ENCODE data around the gene FAM171A1.

FAM171A1 gene

GRCh38 chr10:15197911-15198310 is 173.2 kb downstream of the FAM171A1 start:
- no peak for DNase-seq

GRCh38 chr10:15197276-15197675 is 173.8 kb downstream of the FAM171A1 start:
- DNase-seq, result no peak

GRCh38 chr10:15196021-15196834 is 174.9 kb downstream of the FAM171A1 start:
- no peak for DNase-seq

- DNase-seq, result no peak
Measured at GRCh38 chr10:15189133-15189885, 181.8 kb downstream of the FAM171A1 start.

- DNase-seq, result no peak
Measured at GRCh38 chr10:15188603-15189002, 182.5 kb downstream of the FAM171A1 start.

- no peak for DNase-seq
Measured at GRCh38 chr10:15183689-15184481, 187.2 kb downstream of the FAM171A1 start.

GRCh38 chr10:15182540-15183207 is 188.4 kb downstream of the FAM171A1 start:
- DNase-seq, result no peak

GRCh38 chr10:15181576-15182156 is 189.4 kb downstream of the FAM171A1 start:
- no peak for DNase-seq

- no peak for DNase-seq
Measured at GRCh38 chr10:15180736-15181135, 190.4 kb downstream of the FAM171A1 start.

GRCh38 chr10:15176269-15176668 is 194.8 kb downstream of the FAM171A1 start:
- DNase-seq, result no peak

- no peak for DNase-seq
Measured at GRCh38 chr10:15175587-15175986, 195.5 kb downstream of the FAM171A1 start.

GRCh38 chr10:15172306-15172840 is 198.7 kb downstream of the FAM171A1 start:
- no peak for DNase-seq

GRCh38 chr10:15169555-15170401 is 201.3 kb downstream of the FAM171A1 start:
- DNase-seq, result peak in 3 of 4 experiments; percentile 11 to 15 (median 14)

GRCh38 chr10:15168786-15169554 is 202.1 kb downstream of the FAM171A1 start:
- DNase-seq, result peak; percentile 94 to 97 (median 96)

GRCh38 chr10:15168291-15168785 is 202.8 kb downstream of the FAM171A1 start, which contains the start of gene NMT2:
Gene NMT2, minus strand, starts transcription at chr10:15168693. Its CDS starts 81 bp downstream, at chr10:15168612.
- DNase-seq, result no peak

- peak; percentile 14 to 45 (median 36) for DNase-seq
Measured at GRCh38 chr10:15167411-15168290, 203.4 kb downstream of the FAM171A1 start.

- DNase-seq, result no peak
Measured at GRCh38 chr10:15166325-15166724, 204.8 kb downstream of the FAM171A1 start.

GRCh38 chr10:15163253-15163828 is 207.7 kb downstream of the FAM171A1 start:
- DNase-seq, result no peak

All from activated CD4-positive, CD25-positive, alpha-beta regulatory T cell (primary cell).